GM19438 (cell line): Measurements from ENCODE around the gene SLC2A5.
"Not testable (repeated sequence)": the region's sequence is repeated elsewhere in the genome, so short reads cannot be mapped to it uniquely, and the experiment has no call there.

ENCODE experiments used
- ATAC-seq: cut with Tn5 transposase; IDR thresholded peaks from one replicate; pipeline ENCODE4 v1.9.1; 2021; ENCODE audit warnings: low read depth; ENCODE audit not compliant: unreplicated experiment

SLC2A5 gene

DNA sequence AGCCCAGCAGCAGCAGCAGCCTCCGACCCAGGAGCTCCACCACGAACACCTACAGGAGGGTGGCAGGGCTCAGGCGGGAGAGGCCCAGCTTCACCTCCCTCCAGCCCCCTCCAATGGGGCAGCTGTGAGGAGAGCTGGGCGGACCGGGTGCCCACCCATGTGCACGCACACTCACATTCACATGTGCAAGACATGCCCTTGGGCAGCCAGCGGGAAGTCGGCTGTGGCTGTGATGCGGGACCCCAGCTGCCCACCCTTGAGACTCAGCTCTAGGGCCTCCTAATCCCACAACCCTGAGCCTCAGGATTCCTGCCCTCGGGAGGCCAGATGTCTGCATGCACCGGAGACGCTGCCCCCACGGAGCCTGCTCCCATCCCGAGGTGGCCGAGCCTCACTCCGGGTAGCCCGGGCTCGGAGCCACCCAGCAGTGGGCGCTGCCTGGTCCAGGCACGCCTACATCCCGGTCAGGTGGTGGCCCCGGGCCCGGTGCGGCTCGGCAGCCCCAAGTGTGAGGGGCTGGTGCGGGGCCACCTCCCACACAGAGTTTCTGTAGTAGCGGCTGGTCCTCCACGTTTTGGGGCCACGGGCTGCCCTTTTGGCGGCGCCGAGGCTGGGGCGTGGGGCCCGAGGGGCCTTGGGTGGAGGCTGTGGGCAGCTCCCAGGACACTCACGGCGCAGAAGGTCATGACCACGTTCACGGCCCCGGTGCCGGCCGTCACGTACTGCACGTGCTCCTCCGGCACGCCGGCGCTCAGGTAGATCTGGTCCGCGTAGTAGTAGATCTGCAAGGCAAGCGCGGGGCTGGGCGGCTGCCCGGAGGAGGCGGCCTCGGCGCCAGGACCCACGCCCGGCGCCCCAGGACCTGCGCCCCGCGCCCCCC lies 30.3 kb downstream of the SLC2A5 start:
- ATAC-seq = no peak

DNA sequence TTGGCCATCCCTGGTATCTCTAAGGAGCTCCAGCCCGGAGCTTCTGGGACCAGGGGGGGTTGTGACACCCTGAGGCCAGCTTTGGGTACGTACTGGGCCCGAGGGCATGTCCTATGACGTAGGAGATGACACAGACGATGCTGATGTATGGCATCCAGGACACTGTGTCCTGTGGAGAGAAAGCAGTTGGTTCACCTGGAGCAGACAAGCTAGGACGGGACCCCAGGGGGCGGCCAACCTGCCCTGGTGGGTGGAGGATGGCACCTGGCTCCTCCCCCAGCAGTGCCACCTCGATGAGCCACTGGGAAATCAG lies 31.1 kb downstream of the SLC2A5 start:
- no peak for ATAC-seq

DNA sequence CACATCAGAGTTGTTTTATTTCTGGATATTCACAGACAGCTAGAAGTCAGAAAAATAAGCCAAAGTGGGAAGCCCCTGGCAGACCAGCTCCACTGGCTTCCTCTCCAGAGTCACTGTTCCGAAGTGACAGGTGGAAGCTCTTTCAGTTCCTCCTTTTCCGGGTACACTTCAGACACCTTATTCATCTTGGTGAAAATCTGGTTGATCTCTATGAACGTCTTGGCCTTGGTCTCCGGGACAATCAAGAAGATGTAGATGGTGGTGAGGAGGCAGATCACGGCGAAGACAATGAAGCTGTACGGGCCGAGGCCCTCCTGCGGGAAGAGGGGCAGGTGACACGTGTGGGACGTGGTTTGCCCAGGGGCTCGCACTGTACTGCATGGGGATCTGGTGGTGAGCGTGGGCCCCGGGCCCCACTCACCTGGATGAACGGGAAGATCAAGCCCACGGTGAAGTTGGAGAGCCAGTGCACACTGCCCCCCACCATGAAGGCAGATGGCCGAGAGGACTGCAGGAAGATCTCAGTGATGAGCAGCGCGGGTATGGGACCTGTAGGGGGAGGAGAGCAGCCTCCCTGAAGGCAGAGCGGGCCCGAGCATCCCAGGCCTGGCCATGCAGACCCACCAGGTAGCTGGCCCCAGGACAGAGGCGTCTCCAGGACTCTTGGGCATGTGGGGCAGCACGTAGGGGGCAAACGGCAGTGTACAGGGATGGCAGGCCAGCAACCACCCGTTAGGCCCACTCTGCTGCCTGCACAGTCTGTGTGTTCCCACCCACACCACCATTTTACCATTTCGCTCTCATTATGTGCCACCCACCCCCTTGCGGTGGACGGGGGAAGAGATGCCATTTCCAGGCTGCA lies 31.7 kb downstream of the SLC2A5 start:
- ATAC-seq = no peak

DNA sequence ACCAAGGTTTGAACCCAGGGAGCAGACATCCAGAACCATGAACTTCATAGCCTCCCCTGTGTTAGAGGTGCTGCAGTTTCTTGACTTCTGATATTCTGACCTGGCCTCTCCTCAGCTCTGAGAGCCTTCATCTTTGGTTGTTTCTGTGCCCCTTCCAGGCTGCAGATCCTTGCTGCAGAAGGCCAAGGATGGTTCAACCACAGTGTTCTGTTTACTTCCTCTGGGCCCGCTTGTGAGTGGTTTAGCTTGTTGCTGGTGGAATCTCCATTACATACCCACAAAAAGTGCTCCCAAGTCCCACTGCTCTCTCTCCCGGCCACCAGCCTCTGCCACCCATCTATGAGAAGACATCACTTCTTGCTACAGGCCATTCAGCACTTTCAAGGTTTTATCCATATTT lies 34.2 kb downstream of the SLC2A5 start:
- no peak for ATAC-seq

DNA sequence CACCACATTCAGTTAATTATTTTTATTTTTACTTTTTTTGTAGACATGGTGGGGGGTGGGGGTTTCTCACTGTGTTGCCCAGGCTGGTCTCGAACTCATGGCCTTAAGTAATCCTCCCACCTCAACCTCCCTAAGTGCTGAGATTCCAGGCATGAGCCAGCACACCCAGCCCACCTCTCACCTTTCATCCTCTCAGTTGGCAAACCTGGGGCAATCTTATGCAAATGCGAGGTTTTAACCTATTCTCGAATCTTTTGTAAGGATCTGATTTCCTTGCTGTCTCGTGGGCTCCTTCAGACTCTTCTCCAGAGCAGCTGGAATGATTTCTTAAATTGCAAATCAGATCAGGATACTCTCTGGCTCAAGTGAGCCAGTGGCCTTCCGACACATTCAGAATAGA lies 36.1 kb downstream of the SLC2A5 start:
- no peak for ATAC-seq

DNA sequence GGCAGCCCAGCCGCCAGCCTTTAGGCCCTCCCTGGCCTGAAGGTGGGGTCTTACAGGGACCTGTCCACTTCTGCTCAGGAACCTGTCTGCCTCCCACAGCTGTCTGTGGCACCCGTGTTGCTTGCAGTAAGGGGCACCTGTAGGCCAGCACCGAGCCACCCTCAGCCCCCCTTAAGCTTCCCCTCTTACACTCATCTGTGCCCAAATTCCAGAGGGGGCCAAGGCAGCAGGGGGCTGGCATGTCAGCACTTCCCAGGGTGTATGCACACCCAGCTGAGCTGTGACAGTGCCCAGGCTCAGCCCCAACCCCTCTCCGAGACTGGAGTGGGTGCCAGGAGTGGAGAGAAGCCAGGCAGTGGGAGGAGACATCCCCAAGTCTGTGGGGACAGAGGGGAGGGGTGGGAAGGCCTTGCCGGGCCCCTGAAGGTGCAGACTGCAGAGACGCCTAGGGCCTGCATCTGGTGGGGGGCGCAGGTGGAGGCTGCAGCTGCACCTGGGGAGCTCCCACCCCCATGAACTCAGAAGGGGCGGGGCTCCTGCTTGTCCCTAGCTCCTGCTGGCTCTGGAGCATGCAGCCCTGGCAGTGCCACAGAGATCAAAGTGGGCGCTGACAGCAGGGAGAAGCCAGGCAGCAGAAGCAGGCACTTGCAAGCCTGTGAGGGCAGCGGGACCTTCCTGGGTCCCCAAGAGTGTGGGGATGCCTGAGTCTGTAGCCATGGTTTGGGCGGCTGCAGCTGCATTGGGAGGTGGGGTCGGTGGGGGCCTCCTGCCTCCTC lies 37.8 kb downstream of the SLC2A5 start:
- no peak for ATAC-seq

DNA sequence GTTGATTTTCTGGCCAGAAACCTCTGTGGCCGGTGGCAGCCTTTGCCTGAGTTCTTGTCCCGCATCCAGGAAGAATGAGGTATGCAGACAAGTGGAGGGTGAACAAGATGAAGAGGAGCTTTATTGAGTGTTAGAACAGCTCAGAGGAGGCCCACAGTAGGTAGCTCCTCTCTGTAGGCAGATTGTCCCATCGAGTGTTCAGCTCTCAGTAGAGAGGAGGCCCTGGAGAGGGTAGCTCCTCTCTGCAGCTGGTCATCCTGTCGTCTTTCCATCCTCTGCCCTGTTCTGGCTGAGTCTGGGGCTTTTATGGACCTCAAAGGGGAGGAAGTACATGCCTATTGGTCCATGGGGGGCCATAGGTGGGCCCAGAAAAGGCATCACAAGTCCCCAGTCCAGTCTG lies 38.4 kb downstream of the SLC2A5 start:
- ATAC-seq = not testable (repeated sequence)

DNA sequence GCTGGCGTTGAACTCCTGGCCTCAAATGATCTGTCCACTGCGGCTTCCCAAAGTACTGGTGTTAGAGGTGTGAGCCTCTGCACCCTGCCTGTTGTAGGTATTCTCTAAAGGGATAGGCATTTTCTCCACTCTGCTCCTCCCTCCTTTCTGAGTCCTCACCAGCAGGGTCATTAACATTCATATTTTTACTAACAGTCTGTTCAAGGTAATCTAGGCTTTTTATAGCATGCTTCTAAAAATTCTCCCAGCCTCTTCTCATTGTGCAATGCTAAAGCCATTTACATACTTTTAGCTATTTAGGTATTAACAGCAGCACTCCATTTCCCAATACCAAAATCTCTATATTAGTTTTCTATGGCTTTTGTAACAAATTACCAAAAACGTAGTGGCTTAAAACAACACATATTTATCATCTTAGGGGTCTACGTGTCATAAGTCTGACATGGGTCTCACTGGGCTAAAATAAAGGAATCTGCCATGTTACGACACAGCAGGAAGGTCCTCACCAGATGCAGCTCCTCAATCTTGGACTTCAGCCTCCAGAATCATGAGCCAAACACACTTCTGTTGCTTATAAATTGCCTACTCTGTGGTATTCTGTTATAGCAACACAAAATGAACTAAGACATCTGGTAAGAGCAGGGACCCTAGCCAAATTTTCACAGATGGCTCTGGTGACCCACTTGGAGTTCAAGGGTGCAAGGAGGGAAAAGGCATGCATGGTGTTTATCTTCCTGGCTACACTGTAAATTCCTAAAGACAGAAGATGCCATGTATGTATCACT lies 40.3 kb downstream of the SLC2A5 start:
- no peak for ATAC-seq

DNA sequence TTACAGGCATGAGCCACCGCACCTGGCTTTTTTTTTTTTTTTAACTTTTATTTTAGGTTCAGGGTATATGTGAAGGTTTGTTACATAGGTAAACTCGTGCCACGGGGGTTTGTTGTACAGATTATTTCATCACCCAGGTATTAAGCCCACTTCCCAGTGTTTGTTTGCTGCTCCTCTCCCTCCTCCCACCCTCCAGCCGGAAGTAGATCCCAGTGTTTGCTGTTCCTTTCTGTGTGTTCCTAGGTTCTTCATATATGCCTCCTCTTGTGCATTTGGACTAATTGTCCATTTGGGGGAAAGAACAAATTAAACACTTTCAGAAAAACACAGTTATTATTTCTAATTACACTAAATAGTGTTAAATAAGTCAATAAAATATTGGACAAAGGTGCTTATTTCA lies 42.1 kb downstream of the SLC2A5 start:
- no peak for ATAC-seq

DNA sequence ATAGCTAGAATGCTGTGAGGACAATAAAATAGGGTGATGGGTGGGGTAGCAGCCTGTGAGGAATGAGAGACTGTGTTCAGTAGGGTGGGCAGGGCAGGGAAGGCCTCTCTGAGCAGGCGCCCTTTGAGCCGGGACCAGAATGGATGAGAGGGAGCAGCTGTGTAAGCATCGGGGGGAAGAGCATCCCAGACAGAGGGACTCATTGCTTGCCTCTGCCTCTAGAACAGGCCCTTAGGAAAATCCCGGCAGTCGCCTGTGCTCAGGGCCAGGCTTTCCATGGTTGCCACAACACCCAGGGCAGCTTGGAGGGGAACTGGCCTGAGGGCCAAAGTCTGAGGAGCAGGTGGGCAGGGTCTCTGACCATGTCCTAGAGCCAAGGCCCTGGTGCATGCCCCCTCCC lies 44.0 kb downstream of the SLC2A5 start:
- no peak for ATAC-seq

DNA sequence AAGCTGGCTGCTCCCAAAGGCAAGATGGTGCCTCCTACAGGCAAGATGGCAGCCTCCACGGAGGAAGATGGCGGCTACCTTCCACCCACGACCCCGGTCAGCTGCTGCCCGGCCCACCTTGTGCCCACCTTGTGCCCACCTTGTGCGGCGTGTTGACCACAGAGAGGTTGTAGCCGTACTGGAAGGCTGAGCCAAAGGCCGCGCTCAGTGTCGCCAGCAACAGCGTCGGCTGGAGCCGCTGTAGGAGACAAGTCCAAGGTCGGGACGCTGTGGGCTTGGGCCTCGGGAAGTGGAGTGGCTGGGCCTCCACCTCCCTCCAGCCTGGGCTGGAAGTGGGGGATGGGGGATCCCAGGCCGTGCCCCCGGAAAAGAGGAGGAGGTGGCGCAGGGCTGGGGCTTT lies 44.6 kb downstream of the SLC2A5 start:
- ATAC-seq = no peak

DNA sequence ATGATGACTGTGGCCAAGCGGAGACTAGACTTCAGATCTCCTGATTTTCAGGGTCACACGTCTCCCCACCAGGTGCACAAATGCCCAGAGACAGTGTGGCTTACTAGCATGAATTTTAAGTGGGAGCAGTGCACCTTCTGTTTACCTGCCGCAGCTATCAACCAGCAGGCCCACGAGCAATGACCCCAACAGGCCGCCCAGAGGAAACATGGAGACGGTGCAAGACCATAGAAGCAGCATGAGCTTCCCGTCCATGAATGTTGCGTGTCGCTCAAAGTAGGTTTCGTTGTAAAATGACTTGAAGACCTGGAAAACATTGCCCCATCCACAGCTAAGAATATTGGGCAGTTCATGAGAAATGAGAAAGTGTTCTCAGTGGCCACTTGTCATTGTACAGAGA lies 46.7 kb downstream of the SLC2A5 start:
- ATAC-seq = no peak

DNA sequence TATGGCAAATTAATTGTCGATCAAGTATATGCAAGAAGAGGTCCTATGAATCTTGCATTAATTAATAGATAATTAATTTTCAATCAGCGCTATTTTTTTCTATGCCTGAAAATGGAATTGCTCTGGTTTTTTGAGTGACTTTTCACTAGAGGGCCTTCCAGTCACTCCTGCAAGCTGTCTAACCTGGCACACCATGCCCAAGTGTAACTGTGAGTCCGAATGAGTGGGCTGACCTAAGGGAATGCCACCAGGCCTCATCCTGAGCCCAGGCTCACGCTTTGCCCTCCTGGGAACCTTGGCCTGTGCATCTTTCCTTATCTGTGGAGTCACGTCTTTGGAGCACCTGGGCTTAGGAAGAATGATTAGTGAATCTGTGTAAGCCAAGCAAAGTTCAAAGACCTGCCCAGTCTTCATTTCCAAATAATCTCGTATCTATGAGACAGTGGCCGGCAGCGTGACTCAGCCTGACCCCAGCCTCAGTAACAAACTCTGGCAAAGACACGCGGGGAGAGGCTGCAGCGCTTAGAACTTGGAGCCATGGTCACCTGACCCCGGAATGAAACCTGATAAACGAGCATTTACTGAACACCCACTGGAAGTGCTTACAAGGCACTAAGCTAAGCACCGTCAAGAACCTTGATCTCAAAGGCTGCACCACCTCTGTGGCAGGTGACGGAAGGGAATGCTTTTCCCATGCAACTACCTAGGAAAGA lies 47.3 kb downstream of the SLC2A5 start:
- ATAC-seq = not testable (repeated sequence)

DNA sequence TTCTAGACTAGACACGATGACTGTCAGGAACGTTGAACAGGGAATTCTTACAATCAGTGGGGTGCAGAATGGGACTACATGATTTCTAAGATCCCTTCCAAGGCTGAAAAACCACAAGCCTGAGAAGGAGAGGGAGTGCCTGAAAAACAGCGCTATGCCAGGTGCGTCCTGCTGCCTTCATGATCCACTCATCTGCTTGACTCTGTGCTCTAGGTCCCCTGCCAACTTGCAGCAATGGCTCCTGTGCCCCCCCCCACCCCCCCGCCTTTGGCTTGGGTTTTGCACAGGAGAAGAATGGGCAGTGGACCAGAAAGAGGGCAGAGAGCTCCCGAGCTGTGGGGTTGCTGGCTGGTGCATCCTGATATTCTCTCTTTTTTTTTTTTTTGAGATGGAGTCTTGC lies 49.1 kb downstream of the SLC2A5 start:
- ATAC-seq = no peak

DNA sequence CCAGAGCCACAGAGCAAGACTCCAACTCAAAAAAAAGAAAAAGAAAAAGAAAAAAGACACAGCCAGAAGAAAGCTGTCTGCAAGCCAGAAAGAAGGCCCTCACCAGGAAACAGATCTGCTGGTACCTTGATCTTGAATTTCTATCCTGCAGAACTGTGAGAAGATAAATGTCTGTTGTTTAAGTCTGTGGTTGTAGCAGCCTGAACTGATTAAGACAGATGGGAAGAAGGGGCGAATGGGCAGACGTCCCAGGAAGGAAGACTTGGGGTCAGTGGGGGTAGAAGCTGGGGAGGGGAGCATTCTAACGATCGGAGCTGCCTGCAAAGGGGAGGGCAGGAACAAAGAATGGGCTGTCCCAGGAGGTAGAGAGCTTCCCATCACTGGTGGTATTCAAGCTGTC lies 49.5 kb downstream of the SLC2A5 start:
- ATAC-seq = no peak

DNA sequence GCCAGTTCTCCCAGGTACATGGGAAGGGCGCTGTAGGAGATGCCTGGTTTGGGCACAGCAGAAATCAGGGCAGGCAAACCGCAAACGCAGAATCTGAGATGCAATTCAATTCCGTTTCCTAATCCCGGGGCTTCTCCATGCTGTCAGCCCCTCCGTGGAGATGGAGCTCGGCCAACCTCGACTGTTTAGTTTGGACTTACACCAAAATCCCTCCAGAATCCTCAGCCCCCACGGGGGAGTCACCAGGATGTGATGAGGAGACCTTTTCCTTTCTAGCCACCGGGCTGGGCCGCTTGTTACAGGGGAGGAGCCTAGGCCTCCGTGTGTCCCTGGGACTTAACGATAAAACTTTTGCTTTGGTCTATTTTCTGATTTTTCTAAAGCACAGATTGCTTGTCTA lies 51.1 kb downstream of the SLC2A5 start:
- no peak for ATAC-seq

DNA sequence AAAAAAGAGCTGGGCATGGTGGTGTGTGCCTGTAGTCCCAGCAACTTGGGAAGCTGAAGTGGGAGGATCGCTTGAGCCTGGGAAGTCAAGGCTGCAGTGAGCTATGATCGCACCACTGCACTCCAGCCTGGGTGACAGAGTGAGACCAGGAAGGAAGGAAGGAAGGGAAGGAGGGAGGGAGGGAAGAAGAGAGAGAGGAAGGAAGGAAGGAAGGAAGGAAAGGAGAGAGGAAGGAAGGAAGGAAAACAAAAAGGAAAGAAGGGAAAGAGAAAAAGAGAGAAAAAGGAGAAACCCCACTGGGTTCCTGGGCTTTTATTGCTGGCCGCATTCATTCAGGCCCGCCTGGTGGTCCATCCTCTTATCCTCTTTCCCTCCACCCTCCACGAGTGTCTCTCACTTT lies 53.0 kb downstream of the SLC2A5 start:
- ATAC-seq = no peak

DNA sequence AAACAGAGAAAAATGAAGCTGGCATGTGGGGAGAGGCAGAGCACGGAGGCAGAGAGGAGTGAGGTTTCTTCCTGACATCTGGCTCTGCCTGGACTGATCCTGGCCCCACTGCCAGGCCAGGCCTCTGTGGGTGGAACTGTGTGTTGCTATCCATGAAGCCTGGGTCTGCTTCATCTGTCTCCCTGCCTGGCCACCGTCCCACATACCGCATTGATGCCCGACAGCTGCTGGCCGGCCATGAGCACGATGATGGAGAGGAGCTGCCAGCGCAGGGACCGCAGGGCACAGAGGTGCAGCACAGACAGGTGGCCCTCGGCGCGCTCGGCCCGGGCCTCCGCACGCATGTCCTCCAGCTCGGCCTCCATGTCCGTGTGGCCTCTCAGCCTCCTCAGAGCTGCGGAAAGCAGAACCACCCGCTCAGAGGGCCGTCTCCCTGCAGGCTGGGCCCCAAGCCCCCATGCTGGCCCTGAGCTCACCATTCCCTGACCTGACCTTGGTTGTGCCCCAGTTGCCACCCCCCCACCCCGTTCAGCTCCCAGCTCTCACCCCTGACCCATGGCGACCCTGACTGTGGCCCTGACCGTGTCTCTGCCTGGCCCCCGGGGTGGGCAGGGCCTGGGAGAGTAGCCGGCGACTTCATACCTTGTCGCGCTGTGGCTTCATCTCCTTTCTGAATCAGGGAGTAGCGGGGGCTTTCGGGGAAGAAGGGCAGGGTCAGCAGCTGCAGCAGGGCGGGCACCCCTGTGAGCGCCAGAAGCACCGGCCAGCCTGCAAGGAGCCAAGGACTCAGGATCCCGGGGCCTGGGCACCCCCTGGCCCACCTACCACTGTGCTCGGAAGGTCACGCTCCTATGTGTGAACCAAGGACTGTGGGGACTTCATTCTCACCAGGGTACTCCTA lies 54.7 kb downstream of the SLC2A5 start:
- ATAC-seq = no peak

DNA sequence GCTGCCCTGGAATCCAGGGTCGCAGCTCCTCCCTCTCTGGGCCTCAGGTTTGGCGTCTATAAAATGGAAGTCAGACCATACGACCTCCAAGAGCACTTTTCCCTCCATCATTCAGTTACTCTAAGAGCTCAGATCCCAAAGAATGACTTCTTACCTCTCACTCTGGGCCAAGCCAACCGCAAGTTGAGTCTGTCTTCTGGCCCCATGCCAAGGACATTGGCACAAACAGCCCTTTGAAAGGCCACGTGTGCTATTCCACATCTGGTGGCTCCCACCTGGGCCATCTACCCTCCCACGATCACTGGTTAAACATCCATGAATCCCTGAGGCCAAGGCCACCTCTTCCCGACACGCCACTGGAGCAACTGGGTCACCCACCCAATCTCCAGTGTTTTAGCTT lies 55.6 kb downstream of the SLC2A5 start:
- ATAC-seq = no peak
